Thyroid gland (tissue), 4 donors: ENCODE data around the gene SLC25A41.

Source experiments
- CTCF ChIP-seq, 6 experiments: fragments of 200-600 bp in 3 of 6; fragments of 450-650 bp in 3 of 6; sonication (generic) in 3 of 6; IDR thresholded peaks; one replicate each; pipeline ENCODE4 v1.5.1; 2016 to 2019; ENCODE audit warnings: antibody characterized with exemption in 6 of 6, mild to moderate bottlenecking in 2 of 6, inconsistent platforms in 1 of 6, moderate library complexity in 1 of 6
- POLR2A ChIP-seq, 2 donors: fragments of 450-650 bp; IDR thresholded peaks; one replicate each; pipeline ENCODE4 v1.6.1; 2017; ENCODE audit warnings: antibody characterized with exemption in 2 of 2, mild to moderate bottlenecking in 2 of 2, moderate library complexity in 1 of 2

DNA sequence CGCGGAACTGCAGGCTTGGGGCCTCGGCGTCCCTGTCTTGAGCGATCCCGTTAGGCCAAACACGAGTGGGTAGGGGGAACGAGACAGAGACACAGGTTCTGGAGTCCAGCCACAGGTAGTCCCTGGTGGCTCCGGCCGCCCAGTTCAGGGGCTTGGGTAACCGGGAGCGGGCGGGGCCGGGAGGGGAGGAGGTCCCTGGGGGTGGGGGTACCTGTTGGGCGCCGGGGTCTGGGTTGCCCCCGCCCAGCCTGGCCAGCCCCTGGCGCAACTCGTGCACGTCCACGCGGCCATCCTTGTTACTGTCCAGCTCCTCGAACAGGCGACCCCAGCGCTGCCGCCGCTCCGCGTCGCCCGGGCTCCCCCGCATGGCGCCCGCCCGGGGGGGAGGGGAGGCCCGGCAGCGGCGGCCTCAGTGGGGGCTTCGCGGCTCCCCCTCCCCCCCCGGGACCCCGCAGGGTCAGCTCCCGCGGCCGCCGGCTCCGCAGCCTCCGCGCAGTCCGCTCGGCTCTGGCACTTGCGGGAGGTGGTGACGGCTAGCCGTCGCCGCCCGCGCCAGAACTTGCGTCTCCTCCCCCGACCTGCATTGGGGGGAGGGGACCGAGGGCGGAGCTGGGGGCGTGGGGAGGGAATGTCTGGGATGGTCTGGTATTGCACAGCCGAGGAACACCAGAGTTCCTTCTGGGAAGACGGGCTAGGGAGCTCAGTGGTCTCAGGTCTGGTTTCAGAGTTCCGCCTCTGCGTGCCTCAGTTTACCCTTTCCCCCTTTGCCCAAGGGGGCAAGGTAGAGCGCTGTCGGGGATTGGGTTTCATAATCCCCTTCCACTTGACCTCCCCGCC, 25.9 kb upstream of the SLC25A41 start, which contains the start of gene SLC25A23:
- TF ChIP-seq CTCF (IDR thresholded peaks at IDR 0.05) (no peak), POLR2A (IDR thresholded peaks at IDR 0.05) (peak in 1 of 2 donors; percentile 57)
